ENCODE measurements around the gene NID2.

- TF ChIP-seq SUZ12 (IDR thresholded peaks at IDR 0.05; ENCODE audit: extremely low read depth, insufficient read depth, insufficient read length): no peak
- no peak for TF ChIP-seq YY1 (IDR thresholded peaks at IDR 0.05; ENCODE audit: insufficient read depth, insufficient read length)
These were observed 1.2 kb upstream of the NID2 start for GRCh38 chr14:52070051-52070431.
